IPS-NIHi11 (cell line): ENCODE measurements around the gene MAPK4.

Source experiments
- DNase-seq: peaks from one replicate; pipeline ENCODE4 v3.0.0; 2012; ENCODE audit warnings: mixed read lengths, low spot score

Gene MAPK4

GRCh38 chr18:50653402-50654093, 93.7 kb downstream of the MAPK4 start:
- DNase-seq, result no peak

DNA sequence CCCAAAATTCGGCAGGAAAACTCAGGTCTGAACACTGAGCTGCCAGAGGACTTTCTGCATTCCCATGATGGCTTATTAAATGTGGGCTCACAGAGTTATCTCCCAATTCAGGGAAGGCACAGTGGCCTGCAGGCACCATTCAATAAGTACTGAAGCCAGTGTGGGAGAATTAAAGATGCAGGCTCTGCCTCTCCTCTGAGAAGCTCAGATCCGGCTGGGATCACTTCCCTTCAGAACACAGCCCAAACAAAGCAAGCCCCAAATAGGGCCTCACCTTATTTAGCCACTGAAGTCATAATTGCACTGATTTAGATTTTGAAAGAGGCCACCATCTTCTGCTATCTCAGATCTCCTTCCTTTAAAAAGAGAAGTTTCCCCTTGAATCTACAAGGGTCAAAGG, 94.3 kb downstream of the MAPK4 start:
- no peak for DNase-seq

GRCh38 chr18:50654658-50655550, 95.0 kb downstream of the MAPK4 start:
- no peak for DNase-seq

DNA sequence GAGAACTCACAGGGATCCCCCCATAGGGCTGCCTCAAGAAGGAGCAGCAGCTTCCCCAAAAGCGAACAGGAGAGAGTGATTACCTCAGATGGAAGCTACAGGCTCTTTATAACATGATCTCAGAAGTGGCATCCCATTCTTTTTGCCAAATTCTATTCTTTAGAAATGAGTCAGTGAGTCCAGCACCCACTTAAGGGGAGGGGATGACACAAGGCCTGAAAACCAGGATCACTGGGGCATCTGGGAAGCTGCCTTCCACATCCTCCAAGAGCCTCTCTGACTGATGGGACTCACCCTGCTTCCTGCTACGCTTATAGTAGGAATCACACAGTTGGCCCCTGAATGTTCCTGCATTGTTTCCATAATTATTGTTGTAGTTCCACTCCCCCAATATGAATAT, 96.5 kb downstream of the MAPK4 start:
- DNase-seq, result no peak

GRCh38 chr18:50656841-50657470, 97.1 kb downstream of the MAPK4 start:
- no peak for DNase-seq

GRCh38 chr18:50658601-50659000, 98.7 kb downstream of the MAPK4 start:
- no peak for DNase-seq

DNA sequence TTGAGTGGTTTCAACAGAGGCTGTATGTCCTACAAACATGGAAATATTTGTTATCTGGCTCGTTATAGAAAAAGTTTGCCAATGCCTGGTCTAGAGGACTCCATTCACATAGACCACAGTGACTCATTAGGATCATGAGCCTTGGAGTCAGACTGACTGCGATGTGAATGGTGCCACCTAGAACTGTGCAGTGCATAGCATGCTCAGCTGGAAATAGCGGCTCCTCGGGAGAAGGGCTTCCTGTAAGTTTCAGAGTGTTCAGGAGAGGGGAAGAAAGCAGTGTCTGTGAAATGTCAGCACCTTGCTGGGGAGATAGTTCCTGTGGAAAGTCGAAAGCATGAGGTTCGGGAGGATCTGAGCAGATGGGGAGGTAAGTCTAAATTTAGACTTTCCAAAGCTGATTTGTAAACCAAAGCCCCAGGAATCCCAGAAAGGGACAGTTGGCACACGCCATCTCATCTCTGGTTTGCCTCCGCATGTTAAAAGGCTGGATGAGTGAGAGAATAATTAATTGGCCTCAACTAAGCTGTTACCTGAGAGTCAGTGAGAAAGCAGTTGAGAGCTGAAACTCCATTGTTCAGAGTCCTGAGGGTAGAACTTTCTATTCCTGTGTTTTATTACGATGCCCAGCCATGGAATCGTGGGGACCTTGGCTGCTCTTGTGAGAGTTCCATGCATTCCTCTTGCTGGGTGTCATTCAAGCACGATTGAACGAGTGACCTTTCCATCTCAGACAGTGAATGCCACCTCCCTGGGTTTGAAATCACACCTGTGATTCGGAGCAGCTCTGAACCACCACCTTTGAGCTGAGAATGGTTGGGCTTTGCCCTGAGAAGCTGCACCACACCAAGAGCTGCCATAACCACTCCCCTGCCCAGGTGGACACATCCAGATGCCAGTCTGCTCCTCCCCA, 99.5 kb downstream of the MAPK4 start:
- DNase-seq, result no peak

GRCh38 chr18:50661013-50661412, 101.1 kb downstream of the MAPK4 start:
- DNase-seq, result no peak

DNA sequence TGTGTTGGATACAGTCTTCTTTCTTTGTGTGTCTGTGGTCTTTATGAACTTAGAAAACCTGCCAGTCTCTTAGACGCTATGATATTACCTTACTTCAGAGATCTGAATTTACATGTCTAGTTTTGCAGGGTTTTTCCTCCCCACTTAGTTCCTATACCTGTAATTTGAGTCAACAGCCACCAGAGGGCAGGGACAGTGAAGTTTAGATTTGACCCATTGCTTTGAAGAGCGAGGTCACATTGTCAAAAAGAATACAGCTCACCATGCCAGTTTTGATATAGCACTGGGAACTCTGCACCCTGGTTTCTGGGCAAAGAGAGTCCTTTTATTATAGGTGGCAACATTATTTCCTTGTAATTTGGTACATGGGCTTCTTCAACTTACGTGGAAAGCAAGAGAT, 102.3 kb downstream of the MAPK4 start:
- peak; percentile 70 for DNase-seq

DNA sequence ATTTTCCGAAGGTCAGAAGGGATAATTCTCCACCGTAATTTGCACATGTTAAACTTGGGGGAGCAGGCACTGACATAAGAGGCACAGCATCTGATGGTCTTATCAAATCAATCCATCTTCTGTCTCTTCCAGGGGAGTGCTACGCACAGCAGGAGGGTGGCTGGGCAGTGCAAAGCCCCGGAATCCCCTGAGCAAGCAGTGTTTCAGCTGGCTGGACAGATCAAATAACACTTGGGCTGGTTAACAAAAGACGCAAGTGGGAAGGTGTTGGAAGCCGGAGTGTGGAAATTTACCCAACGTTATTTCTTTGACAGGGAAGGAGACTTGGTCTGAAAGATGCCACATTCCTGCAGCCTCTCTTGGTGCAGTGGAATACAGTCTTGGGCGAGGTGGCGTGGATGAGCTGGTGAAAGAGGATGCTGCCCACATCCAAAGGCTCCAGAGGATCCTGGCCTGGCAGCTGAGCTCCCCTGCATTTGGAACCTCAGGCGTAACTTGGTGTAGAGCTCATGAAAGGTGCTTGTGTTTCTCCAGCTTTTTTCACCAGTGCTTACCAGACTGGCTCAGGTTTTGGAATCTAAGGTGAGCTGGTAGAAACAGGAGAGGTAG, 103.0 kb downstream of the MAPK4 start:
- peak; percentile 57 for DNase-seq

DNA sequence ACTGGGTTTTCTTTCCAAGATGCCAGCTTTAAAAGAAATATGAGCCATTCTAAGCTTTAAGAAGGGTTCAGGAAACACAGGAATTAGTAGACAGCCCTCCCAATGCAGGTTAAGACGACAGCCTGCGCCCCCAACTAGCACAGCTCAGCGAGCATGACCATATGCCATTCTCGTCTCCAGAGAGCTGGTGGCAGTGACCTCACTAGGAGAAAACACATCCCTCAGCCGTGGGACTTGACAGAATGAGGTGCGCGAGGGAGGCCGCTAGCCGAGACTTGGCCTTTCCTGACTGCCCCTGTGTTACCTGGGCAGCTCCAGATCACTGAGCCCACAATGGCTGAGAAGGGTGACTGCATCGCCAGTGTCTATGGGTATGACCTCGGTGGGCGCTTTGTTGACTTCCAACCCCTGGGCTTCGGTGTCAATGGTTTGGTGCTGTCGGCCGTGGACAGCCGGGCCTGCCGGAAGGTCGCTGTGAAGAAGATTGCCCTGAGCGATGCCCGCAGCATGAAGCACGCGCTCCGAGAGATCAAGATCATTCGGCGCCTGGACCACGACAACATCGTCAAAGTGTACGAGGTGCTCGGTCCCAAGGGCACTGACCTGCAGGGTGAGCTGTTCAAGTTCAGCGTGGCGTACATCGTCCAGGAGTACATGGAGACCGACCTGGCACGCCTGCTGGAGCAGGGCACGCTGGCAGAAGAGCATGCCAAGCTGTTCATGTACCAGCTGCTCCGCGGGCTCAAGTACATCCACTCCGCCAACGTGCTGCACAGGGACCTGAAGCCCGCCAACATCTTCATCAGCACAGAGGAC, 103.9 kb downstream of the MAPK4 start:
- DNase-seq, result no peak

DNA sequence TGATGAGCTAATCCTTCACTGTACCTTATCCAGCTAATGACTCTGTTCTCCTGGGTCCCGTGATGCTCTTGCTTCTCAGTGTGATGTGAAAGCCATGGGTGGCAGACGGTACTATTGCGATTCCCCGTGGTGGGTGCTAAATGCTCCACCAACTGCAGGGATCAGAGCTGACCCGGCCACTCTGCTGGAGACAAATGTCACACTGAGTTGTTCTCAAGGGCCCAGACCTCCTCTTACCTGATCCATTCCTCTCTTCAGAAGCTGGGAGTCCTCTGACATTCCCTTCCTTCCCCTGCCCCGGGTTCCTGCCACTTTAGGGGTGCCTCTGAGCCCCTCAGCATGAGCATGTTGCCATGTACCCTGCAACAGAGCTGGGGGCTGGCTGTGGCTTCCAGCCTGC, 105.1 kb downstream of the MAPK4 start:
- DNase-seq, result no peak

DNA sequence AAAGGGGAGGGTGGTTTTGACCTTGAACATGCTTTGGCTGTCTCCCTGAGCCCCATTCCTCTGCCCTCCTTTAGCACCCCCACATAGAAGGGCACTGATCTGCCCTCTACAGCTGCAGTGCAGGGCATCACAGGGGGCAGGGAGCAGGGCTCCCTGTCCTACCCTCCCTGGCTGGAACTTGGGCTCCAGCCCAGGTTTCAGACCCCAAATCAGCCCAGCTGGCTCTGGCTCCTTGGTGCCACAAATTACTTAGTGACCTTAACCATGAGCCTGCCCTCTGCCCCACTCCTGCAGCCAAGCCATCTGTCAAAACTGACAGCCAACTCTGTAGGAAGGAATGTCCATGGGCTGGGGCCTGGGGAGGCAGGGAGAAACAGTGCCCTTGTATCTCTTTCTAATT, 105.6 kb downstream of the MAPK4 start:
- no peak for DNase-seq

- no peak for DNase-seq
Measured at GRCh38 chr18:50666536-50666935, 106.6 kb downstream of the MAPK4 start.

DNA sequence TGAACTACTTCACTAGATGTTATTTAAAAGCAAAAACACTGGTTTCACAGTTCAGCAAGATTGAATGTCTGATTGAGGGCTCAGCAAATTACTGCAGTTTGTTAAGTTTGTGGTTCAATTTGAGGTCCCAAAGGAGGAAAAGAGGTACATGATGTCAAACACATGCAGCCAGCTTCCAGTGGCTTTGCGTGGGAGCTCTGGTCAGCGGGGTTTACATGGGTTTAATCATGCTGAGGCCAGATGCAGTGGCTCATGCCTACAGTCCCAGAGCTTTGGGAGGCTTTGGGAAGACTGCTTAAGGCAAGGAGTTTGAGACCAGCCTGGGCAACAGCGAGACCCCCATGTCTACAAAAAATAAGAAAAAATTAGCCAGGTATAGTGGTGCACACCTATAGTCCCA, 111.5 kb downstream of the MAPK4 start:
- DNase-seq, result no peak

DNA sequence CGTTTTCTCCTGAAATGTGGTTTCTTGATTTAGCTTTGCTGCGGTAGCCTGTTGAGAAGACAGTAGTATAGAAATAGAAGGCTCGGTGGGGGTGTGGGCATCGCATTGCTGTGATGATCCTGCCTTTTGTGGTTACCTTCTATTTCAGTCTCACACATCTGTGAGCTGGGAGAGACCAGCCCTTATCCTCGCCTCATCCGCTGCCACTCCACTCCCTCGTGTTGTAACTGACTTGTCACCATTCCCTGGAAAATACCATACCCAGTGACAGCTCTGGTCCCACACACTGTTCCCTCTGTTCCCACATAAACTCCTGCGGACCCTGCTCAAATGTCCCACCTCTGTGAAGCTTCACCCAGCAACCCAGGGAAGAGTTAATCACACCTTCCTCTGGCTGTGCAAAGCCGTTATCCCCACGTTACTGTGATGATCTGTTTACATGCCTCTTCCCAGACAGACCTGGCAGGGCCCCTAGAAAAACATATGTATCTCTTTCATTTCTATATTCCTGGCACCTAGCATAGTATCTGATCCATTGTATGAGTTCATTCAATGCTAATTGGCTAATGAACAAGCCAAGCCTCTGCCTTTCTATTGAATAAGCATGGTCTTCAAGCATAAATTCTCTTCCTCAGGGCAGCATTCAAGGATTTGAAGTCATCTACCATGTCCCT, 114.6 kb downstream of the MAPK4 start:
- DNase-seq, result no peak

- DNase-seq, result no peak
Measured at GRCh38 chr18:50675043-50675442, 115.2 kb downstream of the MAPK4 start.

- no peak for DNase-seq
Measured at GRCh38 chr18:50678651-50679050, 118.8 kb downstream of the MAPK4 start.

DNA sequence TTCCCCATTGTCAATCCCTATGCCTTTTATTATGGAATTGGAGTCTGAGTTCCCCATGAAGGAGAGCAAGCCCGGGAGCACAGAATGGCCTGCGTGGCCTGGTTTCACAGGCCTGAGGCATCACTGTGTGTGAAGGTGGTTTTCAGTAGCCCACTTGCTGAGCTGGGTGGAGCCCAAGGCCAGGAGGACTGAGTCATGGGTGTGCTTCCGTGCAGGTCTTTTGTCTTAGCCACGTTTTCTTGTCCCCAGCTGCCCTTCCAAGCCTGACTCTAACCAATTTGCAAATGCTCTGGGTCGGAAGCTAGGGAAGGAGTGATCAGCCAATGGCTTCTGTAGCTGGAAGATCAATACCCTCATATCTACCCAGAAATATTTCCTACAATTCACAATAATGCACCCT, 119.2 kb downstream of the MAPK4 start:
- no peak for DNase-seq

GRCh38 chr18:50679656-50680055, 119.8 kb downstream of the MAPK4 start:
- DNase-seq, result no peak
